ENCODE measurements around the gene DNAJC7.

The DNAJC7 gene

GRCh38 chr17:41956522-41956921 is 60.7 kb downstream of the DNAJC7 start:
- Histone ChIP-seq H3K4me1 (ENCODE audit: control insufficient read depth, low read length) (no peaks in the 10 kb centered on the region; the same call in 1 of the 2 replicates), H3K9me2 (replicated peaks; ENCODE audit: control insufficient read depth, low read length) (no peaks in the 10 kb centered on the region), H3K27me3 (ENCODE audit: control insufficient read depth, low read length) (no peaks in the 10 kb centered on the region), H3K4me3 (ENCODE audit: low read length) (no peak overlapping the region), H4K20me1 (ENCODE audit: control insufficient read depth, insufficient read depth, low read depth, low read length) (no peaks in the 10 kb centered on the region), H3K4me2 (ENCODE audit: low read length) (no peak overlapping the region), H3K79me2 (ENCODE audit: control insufficient read depth, low read length) (no peaks in the 10 kb centered on the region), H3K36me3 (ENCODE audit: control insufficient read depth, low read length) (no peaks in the 10 kb centered on the region), H3K27ac (ENCODE audit: low read depth, low read length) (no peak overlapping the region), H3F3A (ENCODE audit: control insufficient read depth, insufficient read depth) (no peaks in the 10 kb centered on the region), H3K9me3 (ENCODE audit: control insufficient read depth, insufficient read depth, low read length) (no peaks in the 10 kb centered on the region)
- no peak for TF ChIP-seq EZH2phosphoT487 (IDR thresholded peaks at IDR 0.05; ENCODE audit: borderline replicate concordance, low read length)
- TF ChIP-seq CTCF (IDR thresholded peaks at IDR 0.05; ENCODE audit: low read depth, low read length, poor library complexity, severe bottlenecking): no peak

DNA sequence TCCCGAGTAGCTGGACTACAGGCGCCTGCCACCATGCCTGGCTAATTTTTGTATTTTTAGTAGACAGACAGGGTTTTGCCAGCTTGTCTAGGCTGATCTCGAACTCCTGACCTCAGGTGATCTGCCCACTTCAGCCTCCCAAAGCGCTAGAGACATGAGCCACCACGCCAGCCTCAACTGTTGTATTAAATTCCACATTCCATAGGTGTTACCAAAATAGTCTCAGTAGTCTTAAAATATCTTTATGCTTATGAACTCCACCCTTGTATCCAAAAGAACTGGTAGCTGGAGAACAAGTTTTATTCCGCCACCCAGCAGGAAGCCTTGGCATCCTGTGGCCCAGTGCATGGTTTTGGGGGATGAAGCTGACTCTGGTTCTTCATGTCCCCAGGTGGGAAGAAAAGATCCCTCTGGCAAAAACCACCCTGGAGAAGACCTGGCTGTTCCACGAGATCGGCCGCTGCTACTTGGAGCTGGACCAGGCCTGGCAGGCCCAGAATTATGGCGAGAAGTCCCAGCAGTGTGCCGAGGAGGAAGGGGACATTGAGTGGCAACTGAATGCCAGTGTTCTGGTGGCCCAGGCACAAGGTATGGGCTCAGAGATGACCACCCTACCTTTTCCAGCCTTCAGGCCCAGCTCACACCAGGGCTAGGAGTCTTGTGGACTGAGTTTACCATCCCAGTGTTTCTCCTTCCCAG is 68.3 kb downstream of the DNAJC7 start:
- no peak for TF ChIP-seq EZH2phosphoT487 (IDR thresholded peaks at IDR 0.05; ENCODE audit: borderline replicate concordance, low read length)
- no peak for TF ChIP-seq CTCF (IDR thresholded peaks at IDR 0.05; ENCODE audit: low read depth, low read length, poor library complexity, severe bottlenecking)
- no peaks in the 10 kb centered on the region for H3K9me2 ChIP-seq (replicated peaks; ENCODE audit: control insufficient read depth, low read length)
- H3K36me3 ChIP-seq (ENCODE audit: control insufficient read depth, low read length): no peaks in the 10 kb centered on the region

GRCh38 chr17:41944943-41945342 is 72.3 kb downstream of the DNAJC7 start:
- Histone ChIP-seq H3K79me2 (ENCODE audit: control insufficient read depth, low read length) (no peaks in the 10 kb centered on the region), H3K36me3 (ENCODE audit: control insufficient read depth, low read length) (no peaks in the 10 kb centered on the region), H3K4me1 (ENCODE audit: control insufficient read depth, low read length) (no peaks in the 10 kb centered on the region), H3K9me2 (replicated peaks; ENCODE audit: control insufficient read depth, low read length) (no peaks in the 10 kb centered on the region), H3F3A (ENCODE audit: control insufficient read depth, insufficient read depth) (no peaks in the 10 kb centered on the region), H3K27me3 (ENCODE audit: control insufficient read depth, low read length) (no peaks in the 10 kb centered on the region), H4K20me1 (ENCODE audit: control insufficient read depth, insufficient read depth, low read depth, low read length) (no peaks in the 10 kb centered on the region), H3K9me3 (ENCODE audit: control insufficient read depth, insufficient read depth, low read length) (no peaks in the 10 kb centered on the region), H3K4me2 (ENCODE audit: low read length) (no peak overlapping the region), H3K4me3 (ENCODE audit: low read length) (no peak overlapping the region), H3K27ac (ENCODE audit: low read depth, low read length) (no peak overlapping the region)
- no peak for TF ChIP-seq CTCF (IDR thresholded peaks at IDR 0.05; ENCODE audit: low read depth, low read length, poor library complexity, severe bottlenecking)

More for the DNA sequence above, 68.3 kb downstream of the DNAJC7 start:
- no peak overlapping the region for H3K4me2 ChIP-seq (ENCODE audit: low read length)
- no peaks in the 10 kb centered on the region for H3K9me3 ChIP-seq (ENCODE audit: control insufficient read depth, insufficient read depth, low read length)
- no peaks in the 10 kb centered on the region for H4K20me1 ChIP-seq (ENCODE audit: control insufficient read depth, insufficient read depth, low read depth, low read length)
- H3K27ac ChIP-seq (ENCODE audit: low read depth, low read length): no peak overlapping the region
- H3K27me3 ChIP-seq (ENCODE audit: control insufficient read depth, low read length): no peaks in the 10 kb centered on the region
- no peaks in the 10 kb centered on the region for H3K4me1 ChIP-seq (ENCODE audit: control insufficient read depth, low read length)
- H3K79me2 ChIP-seq (ENCODE audit: control insufficient read depth, low read length): no peaks in the 10 kb centered on the region
- no peak overlapping the region for H3K4me3 ChIP-seq (ENCODE audit: low read length)
- no peaks in the 10 kb centered on the region for H3F3A ChIP-seq (ENCODE audit: control insufficient read depth, insufficient read depth)
